GM18507 (cell line): ENCODE results near the gene PRDX3.

ENCODE experiments used
- DNase-seq: peaks from one replicate; pipeline ENCODE4 v3.0.0; 2011; ENCODE audit warnings: low read depth; ENCODE audit not compliant: insufficient read length; ENCODE audit errors: extremely low spot score
- FAIRE-seq: peaks from 2 replicates; lab custom pipeline; 2011; peaks lifted over from hg19 to GRCh38; lab: Jason Lieb, UNC

PRDX3 gene

DNA sequence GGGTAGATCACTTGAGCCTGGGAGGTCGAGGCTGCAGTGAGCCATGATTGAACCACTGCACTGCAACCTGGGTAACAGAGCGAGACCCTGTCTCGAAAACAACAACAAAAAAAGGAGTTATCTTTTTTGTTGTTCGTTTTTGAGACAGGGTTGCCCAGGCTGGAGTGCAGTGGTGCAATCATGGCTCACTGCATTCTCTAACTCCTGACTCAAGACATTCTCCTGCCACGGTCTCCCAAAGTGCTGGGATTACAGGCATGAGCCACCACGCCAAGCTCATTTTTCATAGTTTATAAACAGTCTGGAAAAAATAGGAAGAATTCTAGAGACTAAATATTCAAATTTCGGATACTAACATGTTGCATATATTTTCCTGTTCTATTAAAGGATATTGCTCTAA, 42.5 kb downstream of the PRDX3 start:
- DNase-seq (no peak), FAIRE-seq (no peak)

DNA sequence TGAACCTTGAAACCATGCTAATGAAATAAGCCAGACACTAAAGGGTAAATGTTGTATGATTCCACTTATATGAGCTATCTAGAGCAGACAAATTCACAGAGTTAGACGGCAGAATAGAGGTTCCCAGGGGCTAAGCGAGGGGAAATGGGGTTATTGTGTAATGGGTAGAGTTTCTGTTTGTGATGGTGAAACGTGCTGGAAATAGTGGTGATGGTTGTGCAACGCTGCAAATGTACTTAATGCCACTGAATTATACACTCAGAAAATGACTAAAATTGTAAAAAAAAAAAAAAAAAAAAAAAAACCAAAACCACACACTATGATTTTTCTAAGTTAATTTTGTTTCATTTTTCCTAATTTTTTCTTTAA, 43.1 kb downstream of the PRDX3 start:
- no peak for DNase-seq
- FAIRE-seq: no peak

DNA sequence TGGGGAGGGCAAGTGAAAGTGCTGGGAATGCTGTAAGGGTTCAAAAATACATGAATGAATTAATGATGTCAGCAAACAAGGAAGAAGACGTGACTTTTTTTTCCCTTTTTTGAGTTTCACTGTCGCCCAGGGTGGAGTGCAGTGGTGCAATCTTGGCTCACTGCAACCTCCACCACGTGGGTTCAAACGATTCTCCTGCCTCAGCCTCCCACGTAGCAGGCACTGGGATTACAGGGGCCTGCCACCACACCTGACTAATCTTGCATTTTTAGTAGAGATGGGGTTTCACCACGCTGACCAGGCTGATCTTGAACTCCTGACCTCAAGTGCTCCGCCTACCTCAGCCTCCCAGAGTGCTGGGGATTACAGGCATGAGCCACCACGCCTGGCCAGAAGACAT, 44.7 kb downstream of the PRDX3 start:
- DNase-seq (no peak), FAIRE-seq (no peak)

DNA sequence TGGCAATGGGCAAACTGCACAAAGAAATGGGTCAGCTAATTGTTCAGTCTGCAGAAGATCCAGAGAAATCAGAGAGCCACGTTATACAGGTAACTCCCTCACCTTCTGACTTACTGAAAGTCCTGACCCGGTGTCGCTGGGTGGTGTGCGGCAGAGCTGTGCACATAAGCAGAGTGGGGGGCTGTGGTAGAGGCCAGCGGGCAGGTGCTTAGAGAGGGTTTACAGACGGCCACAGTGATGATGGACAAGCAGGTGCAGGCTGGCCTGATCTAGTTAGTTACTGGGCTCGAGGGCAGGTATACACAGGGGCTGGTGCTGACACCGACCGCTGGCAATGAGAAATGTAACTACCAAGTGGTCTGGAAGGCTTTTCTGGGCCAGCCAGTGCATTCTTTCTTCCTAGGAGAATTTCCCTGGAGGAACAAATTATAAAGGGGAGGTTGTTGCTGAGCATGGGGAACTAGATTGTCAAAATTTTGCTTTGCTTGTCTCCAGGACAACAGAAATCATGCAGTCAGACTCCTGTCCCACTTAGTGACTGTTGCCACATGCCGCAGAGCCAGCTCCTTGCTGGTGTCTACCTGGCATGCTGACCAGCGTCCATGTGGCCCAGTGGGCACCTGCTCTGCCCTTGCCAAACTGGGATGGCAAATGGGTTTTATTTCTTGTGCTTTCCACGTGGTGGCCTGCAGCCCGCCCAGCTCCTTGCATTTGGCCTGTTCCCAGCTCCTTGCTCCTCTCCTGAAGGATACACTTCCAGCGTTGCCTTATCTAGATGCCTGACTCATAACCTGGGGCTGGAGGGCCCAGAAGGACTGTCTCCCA, 45.9 kb downstream of the PRDX3 start:
- no peak for DNase-seq
- FAIRE-seq: no peak

DNA sequence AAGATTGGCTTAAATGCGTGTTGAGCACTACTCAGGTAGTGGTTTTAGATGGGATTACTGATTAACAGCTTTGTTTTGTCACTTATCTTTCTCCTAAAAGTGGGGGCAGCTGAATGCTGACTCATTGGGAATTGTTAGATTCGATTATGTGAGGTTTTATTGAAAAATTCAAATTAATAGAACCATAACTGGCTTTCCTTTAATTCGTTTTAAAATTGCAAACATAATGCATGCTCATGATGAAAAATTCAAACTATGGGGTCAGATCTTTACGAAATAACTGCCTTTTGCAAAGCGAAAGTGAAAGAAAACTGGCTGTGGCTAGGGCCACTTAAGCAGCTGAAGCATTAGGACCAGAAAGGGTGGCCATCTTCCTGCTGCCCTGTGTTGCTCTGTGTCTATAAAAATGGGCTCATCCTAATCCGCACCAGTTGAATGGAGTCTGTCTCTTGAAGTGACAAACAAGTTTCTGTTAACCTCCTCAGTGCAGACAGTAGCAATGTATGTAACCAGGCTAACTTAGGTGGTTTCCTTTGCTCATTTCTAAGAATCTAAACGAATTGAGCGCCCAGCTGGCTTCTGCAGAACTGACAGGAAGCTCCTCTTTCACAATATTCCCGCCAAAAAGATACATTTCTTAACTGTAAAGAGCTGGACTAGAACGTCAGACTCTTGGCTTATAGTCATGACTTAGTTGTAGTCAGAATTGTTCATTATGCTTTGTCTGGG, 46.9 kb downstream of the PRDX3 start:
- FAIRE-seq: peak; percentile 69
- DNase-seq: peak; percentile 20

DNA sequence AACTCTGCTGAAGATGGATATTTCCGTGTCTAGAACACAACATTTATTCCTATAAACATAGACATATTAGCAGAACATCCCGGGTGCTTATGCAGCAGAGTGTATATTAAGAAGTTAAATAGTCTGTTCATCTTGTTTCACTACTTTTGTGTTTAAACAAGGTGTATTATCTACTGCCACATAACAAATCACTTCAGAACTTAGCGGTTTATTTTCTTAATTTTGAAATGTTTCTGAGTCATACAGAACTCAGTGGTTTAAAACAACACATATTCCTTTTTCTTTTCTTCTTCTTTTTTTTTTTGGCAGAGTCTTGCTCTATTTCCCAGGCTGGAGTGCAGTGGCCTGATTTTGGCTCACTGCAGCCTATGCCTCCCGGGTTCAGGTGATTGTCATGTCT, 48.9 kb downstream of the PRDX3 start:
- DNase-seq (no peak), FAIRE-seq (no peak)

DNA sequence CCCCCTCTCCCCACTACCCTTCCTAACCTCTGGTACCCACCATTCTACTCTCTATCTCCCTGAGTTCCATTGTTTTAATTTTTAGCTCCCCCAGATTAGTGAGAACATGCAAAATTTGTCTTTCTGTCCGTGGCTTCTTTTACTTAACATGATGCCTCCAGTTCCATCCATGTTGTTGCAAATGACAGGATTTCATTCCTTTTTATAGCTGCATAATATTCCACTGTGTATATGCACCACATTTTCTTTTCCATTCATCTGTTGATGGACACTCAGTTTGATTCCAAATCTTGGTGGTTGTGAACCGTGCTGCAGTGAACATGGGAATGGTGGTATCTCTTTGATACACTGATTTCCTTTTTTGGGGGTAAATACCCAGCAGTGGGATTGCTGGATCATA, 52.7 kb downstream of the PRDX3 start:
- DNase-seq: no peak
- FAIRE-seq: no peak

DNA sequence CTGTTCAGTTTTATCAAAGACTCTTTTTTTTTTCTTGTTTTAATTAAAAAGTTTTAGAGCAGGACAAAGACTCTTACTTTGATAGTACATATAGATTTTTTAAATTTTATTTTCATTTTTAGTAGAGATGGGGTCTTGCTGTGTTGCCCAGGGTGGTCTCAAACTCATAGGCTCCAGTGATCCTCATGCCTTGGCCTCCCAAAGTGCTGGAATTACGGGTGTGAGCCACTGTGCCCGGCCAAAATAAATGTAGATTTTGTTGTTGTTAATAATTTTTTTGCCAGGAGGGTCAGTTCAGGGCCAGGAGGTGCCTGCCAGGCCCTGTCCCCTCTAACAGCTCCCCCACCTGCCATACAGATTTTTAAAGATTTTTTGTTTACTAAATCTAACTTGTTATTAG, 57.7 kb downstream of the PRDX3 start:
- DNase-seq: no peak
- no peak for FAIRE-seq

DNA sequence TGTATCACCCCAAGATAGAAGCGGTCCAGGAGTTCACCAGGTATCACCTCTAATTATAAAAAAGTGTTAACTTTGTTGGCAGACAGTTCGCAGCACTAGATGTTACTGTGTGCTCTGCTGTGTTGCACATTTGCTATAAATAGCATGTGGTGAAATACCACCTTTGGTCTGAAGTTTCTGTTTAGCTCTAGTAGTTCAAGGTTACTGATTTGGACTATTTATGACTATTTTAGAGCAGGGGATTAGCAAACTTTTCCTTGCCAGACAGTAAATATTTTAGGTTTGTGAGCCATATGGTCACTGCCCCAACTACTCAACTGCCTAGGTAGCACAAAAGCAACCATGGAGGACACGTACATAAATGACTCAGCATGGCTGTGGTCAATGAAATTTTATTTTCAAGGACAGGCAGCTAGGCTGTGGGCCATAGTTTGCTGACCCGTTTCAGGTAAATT, 58.2 kb downstream of the PRDX3 start:
- FAIRE-seq: peak; percentile 99
- DNase-seq: peak; percentile 37

DNA sequence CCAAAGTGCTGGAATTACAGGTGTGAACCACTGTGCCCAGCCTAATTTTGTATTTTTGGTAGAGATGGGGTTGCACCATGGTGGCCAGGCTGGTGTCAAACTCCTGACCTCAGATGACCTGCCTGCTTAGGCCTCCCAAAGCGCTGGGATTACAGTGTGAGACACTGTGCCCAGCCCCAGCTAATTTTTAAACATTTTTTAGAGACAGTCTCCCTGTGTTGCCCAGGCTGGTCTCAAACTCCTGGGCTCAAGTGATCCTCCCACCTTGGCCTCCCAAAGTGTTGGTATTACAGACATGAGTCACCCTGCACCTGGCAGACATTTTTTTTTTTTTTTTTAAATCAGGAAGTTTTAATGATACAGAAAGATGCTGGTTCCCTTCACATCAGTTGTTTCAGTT, 59.2 kb downstream of the PRDX3 start:
- DNase-seq (no peak), FAIRE-seq (peak; percentile 44)

DNA sequence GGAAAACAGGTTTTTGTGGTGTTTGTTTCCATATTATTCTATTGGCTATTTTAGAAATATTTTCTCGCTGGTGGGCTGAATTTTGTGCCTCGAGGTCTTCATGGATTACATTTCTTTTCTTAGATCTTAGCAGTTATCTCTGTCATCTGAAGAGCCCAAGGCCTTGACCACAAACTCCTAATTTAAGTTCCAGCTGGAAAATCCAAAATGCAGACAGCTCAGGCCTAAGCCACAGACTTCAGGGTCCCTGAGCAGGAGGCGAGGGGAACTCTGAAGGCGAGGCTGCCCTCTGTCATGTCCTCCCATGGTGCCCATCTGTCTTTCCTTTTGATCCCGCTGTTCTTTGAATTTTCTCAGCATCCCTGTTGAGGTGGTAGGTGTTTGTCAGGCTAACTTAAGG, 60.4 kb downstream of the PRDX3 start:
- FAIRE-seq: no peak
- no peak for DNase-seq
